Kidney capillary endothelial cell (primary cell): ENCODE data around the gene MTG2.

Source experiments
- DNase-seq: peaks from one replicate; pipeline ENCODE4 v3.0.0-alpha.2; 2018; ENCODE audit warnings: low spot score

MTG2 gene

GRCh38 chr20:62162765-62163484 lies 19.9 kb upstream of the MTG2 start:
- DNase-seq, result no peak

DNA sequence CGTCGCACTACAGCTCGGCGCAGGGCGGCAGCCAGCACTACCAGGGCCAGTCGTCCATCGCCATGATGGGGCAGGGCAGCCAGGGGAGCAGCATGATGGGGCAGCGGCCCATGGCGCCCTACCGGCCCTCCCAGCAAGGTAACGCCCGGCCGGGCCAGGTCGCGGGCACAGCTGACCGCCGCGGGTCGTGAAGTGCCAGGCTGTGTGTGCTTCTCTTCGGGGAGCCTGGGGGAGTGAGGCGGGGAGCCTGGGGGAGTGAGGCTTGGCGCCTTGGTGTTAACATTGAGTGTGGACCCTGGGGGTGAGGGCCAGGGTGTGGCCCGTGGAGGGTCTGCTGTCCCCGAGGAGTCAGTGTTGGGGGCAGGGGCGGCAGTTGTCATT lies 19.4 kb upstream of the MTG2 start:
- no peak for DNase-seq

GRCh38 chr20:62163986-62164762 lies 18.7 kb upstream of the MTG2 start:
- no peak for DNase-seq

- no peak for DNase-seq
Observed at GRCh38 chr20:62164879-62165761, 17.7 kb upstream of the MTG2 start.

- DNase-seq, result no peak
Observed at GRCh38 chr20:62165762-62166399, 16.9 kb upstream of the MTG2 start.

GRCh38 chr20:62167474-62167873 lies 15.4 kb upstream of the MTG2 start:
- no peak for DNase-seq

GRCh38 chr20:62168061-62168460 lies 14.8 kb upstream of the MTG2 start:
- DNase-seq, result no peak

GRCh38 chr20:62168890-62169435 lies 13.9 kb upstream of the MTG2 start:
- no peak for DNase-seq

DNA sequence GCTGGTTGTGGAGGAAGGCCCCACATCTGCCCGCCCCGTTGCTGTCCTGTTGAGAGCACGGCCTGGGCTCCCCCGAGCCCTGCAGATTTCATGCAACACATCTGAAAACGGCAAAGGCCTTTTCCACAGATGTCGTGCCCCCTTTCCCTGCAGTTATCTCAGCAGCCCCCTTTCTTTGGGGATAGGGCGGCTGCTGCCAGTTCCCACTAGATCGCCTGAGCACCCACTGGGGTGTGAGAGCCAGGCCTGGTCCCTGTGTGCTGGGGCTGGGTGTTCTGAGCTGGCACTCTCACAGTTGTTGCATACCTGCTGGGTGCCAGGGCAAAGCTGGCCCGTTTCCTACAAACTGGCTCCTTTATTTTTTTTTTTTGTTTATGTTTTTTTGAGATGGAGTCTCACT lies 12.3 kb upstream of the MTG2 start:
- no peak for DNase-seq

DNA sequence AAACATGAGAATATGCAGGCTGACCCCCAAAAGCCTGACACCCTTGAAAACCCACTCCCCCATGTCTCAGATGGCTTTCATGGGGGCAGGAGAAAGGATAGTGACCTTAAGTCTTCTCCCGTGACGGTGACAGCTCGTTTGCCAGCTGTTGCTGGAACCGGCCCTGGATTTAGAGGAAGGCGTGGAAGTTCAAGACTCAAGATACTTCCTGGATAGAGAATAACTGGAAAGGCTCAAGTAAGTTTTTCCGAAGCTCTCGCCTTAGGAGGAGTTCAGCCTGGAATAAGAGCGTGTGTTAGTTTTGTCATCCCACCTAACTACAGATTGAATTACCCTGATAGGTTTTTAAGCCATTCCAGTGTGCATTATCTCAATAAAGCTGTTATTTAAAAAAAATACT lies 11.6 kb upstream of the MTG2 start:
- peak; percentile 17 for DNase-seq

DNA sequence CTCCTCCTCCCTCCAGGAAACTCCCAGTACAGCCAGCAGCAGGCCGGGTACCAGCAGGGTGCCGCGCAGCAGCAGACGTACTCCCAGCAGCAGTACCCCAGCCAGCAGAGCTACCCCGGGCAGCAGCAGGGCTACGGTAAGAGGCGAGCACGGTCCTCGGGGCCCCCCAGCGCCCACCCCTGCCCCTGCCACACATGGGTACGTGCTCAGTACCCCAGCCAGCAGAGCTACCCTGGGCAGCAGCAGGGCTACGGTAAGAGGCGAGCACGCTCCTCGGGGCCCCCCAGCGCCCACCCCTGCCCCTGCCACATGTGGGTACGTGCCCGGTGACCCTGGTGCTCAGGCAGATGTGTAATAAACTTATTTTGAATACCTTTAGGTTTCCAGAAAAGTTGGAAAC lies 10.2 kb upstream of the MTG2 start:
- DNase-seq, result no peak

DNA sequence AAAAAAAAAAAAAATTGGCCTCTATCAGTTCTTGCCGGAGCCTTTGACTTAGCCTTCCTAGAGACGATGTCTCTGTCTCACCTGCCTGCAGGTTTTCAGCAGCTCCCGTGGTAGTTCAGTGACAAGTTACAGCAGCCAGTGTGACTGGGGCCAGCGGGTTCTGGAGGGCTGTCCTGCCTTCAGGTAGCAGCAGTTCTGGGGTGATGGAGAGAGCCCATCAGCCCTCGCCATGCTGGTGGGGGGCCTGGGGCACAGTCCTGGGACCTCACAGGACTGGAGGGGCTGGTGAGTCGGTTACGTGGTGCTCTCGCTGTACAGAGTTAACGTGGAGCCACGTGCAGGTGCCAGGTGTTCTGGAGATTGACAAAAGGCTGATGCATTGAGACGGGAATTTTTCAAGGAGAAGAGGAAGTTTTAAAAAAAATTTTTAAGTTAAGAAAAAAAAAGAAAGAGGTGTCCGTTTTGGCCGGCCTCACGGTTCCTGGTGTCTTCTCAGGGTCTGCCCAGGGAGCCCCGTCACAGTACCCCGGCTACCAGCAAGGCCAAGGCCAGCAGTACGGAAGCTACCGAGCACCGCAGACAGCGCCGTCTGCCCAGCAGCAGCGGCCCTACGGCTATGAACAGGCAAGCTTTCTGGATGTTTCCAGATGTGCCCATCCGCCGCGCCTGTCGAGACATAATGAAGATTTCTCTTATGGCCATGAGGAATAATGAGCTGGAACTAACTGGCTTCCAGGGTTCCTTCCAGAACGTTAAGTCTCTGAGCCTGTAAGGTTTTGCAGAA lies 8.6 kb upstream of the MTG2 start:
- no peak for DNase-seq

GRCh38 chr20:62174870-62175624 lies 7.8 kb upstream of the MTG2 start:
- DNase-seq, result no peak

GRCh38 chr20:62175711-62176110 lies 7.1 kb upstream of the MTG2 start:
- no peak for DNase-seq

GRCh38 chr20:62176866-62177265 lies 6.0 kb upstream of the MTG2 start:
- DNase-seq, result no peak

DNA sequence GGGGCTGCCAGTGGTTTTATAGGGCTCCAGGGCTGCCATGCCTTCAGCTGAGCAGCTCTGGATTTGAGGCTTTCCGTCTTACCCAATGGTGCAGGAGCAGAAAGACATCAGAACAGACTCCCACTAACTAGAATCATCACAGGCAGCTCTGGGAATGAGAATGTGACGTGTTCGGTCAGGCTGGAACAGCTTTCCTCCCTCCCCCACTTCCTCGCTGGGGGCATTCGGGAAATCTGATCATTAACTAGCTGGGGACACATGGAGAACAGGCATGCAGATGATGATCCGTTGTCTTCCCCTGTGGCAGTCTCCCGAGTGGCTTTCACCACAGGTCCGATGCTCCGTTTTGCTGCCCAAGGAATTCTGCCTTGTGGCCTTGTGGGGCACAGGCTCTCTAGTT lies 5.5 kb upstream of the MTG2 start:
- DNase-seq, result no peak

DNA sequence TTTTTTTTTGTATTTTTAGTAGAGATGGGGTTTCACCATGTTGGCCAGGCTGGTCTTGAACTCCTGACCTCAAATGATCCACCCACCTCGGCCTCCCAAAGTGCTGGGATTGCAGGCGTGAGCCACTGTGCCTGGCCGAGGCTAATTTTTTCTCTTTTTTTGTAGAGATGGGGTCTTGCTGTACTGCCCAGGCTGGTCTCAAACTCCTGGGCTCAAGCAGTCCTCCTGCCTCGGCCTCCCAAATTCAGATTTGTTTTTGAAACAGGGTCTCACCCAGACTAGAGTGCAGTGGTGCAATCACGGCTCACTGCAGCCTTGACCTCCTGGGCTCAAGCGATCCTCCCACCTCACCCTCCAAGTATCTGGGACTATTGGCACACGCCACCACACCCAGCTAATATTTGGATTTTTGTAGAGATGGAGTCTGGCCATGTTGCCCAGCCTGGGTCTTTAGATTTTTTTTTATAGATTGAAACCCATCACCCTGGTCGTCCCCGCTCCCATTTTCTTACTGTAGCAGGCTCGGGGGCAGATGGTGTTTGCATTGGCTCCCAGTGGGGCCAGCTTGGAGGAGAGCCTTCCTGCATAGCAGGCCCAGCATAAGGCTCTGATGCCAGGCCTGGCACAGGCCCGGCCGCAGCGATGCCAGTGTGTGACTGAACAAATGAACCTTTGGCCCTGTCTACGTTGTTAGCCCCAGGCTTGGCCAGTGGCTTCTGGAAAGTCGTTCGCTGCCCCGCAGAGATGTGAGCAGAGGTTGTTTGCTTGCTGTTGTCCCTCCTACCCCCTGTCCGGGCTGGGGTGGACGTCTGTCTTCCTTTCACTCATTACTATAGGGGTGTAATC lies 4.3 kb upstream of the MTG2 start:
- DNase-seq, result no peak

GRCh38 chr20:62179162-62179504 lies 3.7 kb upstream of the MTG2 start:
- DNase-seq, result no peak

DNA sequence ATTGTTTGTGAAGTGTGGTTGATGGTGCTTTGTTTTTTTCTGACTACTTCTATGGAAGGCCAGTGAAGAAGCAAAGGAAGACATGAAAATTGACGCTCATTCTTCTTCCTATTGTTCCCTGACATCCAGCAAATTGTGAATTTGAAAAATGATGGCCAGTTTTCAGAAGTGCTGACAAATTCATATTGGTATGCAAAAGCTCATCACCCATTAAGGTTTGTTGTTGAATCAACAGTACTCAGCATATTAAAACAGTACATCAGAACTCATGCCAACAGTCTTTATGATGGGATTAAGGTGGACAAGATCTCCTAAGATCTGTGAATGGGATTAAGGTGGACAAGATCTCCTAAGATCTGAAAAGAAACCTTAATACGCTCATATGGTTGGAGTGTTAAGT lies 1.0 kb upstream of the MTG2 start:
- DNase-seq, result no peak
